NOMO-1 (cell line): ENCODE data around the gene SUOX.
A peak's percentile ranks its signal among the peaks of the same experiment; 100 is the strongest.
"Not testable (repeated sequence)": the region's sequence is repeated elsewhere in the genome, so short reads cannot be mapped to it uniquely, and the experiment has no call there.

ENCODE experiments used
- DNase-seq, 2 experiments: peaks; one replicate each; lab custom pipeline; 2025; ENCODE audit not compliant: unreplicated experiment in 2 of 2; lab: John Stamatoyannopoulos, UW

The SUOX gene

DNA sequence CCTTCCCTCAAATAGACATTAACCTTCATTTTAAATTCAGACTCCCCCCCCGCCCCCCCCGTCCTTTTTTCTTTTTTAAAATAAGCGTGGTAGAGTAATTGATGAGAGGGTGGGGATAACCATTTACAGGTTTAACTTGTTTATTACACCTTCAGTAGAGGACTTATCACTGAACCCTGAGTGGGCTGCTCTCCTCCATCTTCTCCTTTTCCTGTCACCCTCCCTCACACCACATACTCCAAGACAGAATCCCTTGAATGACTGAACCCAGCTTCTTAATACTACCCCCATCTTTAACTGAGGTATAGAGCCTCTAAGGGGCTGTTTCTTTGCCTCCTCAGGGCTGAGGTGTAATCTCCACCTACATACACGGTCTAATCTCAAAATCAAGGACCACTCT is 20.1 kb downstream of the SUOX start:
- DNase-seq, result no peak

- no peak for DNase-seq
Observed at GRCh38 chr12:56018356-56018755, 21.3 kb downstream of the SUOX start.

DNA sequence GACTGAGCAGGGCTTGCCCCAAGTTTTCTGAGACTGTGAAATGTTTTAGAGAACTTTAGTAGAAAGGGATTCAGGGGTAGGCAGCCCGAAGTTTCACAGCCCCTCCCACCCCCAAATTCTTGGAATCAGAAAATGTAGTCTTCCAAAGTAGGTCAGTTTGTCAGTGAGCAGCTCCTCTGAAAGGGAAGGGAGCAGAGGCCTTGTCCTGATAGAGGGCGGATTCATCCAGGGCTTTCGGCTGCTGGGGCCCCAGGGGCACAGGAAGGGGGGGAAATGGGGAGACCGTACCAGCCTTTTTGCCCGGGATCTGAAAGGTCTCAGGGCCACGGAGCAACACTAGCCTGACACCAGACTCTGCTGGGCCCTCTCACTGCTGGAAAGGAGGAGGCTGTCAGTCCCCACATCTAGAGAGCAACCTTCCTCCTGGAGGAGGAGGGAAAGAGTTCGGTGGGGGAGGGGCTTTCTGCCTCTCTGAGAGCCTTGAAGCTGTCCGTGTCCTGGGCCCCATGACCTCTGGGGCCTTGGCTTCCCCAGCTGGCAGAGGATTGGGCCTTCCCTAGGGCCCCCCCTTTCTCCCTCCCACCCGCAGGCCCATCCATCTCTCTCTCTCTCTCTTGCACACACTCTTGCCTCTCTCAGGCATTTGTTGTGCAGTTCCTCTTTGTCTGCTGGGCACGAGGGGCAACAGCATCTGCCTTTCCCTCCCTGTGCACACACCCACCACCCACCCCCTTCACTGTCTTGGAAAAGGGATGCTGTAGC is 23.5 kb downstream of the SUOX start, which contains the start of gene IKZF4:
Gene IKZF4, plus strand, starts transcription at position 621 of the 762 bp plus-strand sequence. CDS start 451 bp downstream, outside the sequence.
- peak; percentile 12 to 19 for DNase-seq

GRCh38 chr12:56021889-56022497 is 24.9 kb downstream of the SUOX start:
- DNase-seq, result no peak

DNA sequence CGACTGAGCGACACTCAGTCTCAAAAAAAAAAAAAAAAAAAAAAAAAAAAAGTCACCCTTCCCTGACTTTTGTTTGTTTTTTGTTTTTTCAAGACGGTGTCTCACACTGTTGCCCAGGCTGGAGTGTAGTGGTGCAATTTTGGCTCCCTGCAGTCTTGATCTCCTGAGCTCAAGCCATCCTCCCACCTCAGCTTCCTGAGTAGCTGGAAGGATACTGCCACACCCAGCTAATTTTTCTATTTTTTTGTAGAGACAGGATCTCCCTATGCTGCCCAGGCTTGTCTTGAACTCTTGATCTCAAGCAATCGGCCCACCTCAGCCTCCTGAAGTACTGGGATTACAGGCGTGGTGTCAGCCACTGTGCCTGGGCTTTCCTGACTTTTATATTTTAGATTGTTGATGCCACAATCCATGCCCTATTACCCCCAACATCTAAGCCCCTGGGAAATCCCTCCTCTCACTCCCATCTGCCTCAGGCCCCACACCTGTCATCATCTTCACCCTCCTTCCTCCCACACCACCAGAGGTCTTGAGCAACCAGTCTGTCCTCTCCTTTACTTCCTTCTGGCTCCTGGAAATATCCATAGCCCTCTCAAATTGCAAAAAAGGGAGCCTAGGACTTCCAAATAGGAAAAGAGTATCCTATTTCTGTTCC is 31.6 kb downstream of the SUOX start:
- no peak for DNase-seq

DNA sequence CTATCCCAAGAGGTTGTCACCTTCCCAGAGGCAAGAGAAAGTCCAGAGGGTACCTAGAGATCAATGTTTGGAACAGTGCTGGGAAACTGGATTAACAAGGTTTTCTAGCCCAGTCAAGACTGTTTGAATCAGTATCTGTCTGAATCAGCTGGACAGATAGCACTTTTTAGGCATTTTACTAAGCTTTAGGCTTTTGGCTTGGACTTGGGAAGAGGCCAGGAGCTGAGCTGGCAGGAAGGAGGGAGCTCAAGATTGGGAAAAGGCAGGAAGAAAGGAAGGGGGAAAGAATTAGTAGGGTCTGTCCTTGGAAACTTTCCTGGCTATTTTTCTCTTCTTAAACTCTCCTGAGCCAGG is 32.1 kb downstream of the SUOX start:
- DNase-seq, result no peak

- DNase-seq, result peak; percentile 20 to 26
Observed at GRCh38 chr12:56029666-56030293, 32.7 kb downstream of the SUOX start.

DNA sequence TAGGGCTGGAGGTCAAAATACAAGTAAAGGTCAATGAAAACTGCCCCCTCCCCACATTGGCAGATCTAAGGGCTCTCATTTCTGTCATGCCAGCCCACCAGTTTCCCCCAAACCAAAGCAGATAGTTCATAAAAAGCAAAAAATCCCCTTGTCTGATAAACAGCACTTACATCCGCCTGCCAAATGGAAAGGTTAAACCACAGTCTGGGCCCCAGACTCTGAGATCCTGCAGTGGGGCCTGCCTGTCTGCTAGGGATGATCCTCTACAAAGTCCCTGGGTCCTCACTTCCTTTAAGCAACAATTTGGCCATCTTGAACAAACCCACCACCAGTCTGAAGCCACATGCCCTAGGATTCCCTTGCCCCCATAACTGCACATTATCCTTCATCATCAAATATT is 34.9 kb downstream of the SUOX start:
- no peak for DNase-seq

- no peak for DNase-seq
Observed at GRCh38 chr12:56034586-56035332, 37.7 kb downstream of the SUOX start.

GRCh38 chr12:56037161-56037560 is 40.1 kb downstream of the SUOX start:
- no peak for DNase-seq

DNA sequence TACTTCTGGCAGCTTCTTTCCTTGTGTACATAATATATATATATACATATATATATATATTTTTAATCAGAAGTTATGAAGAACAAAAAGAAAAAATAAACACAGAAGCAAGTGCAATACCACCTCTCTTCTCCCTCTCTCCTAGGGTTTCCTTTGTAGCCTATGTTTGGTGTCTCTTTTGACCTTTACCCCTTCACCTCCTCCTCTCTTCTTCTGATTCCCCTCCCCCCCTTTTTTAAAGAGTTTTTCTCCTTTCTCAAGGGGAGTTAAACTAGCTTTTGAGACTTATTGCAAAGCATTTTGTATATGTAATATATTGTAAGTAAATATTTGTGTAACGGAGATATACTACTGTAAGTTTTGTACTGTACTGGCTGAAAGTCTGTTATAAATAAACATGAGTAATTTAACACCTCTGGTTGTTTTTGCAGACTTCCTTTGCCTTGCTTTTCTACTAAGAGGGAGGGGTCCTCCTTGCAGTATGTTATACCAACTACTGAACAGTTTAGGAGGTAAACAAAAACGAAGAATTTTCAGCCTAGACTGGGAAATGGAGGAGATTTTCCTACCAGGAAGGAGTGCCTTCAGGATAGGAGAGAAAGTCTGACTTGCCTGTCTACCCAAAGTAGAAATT is 41.1 kb downstream of the SUOX start:
- no peak for DNase-seq

- no peak for DNase-seq
Observed at GRCh38 chr12:56040151-56040550, 43.1 kb downstream of the SUOX start.

DNA sequence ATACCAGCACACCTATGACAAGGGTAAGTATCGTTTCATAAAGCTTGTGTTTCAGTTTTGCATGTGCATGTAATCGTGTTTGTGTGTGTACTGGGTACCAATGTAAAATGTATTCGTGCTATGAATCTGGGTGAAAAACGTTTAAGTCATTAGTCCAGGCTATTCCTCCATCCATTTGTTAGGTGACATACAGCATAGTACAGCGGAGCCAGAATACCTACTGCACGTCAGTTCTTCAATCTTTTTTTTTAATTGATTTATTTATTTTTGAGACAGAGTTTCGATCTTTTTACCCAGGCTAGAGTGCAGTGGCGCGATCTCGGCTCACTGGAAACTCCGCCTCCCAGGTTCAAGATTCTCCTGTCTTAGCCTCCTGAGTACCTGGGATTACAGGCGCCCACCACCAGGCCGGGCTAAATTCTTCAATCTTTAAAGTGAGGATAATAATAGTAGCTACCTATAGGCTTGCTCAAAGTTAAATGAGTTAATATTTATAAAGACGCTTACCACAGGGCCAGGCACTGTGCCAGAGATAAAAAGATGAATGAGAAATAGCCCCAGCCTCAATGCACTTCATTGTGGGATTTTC is 44.0 kb downstream of the SUOX start:
- DNase-seq, result no peak

GRCh38 chr12:56041552-56042429 is 44.7 kb downstream of the SUOX start, which contains the start of gene RPS26:
Gene RPS26, plus strand, starts transcription at chr12:56041918. Its CDS starts 249 bp downstream, at chr12:56042167.
- peak; percentile 98 to 99 for DNase-seq

DNA sequence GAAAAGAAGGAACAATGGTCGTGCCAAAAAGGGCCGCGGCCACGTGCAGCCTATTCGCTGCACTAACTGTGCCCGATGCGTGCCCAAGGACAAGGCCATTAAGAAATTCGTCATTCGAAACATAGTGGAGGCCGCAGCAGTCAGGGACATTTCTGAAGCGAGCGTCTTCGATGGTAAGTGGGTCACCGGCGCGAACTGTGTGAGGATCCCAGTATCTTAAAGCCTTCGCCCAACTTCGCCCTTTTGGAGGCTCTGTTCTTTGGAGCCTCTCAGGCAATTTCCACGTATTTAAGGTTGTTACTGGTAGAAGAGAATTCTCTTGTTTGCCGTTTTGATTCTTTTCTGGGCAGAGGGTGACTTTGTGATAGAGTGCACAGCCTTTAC is 45.3 kb downstream of the SUOX start:
- not testable (repeated sequence) for DNase-seq

DNA sequence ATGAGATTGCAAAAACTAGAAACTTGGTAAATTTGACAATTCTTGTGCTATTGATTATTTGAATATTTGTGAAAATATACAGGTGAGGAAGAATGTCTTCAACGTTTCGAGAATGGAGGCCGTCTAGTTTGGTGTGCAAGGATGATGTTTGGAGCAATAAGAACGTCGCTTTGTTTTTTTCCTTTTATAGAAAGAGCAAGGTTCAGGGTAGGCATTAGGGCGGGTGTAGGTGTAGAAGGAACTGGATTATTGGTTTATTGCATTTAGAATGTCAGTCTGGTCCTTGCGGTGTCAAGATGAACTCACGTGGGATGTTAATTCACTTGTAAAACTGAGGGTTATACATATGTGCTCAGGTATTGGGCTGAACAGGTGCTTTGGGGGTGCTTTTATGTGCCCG is 45.8 kb downstream of the SUOX start:
- DNase-seq, result no peak

DNA sequence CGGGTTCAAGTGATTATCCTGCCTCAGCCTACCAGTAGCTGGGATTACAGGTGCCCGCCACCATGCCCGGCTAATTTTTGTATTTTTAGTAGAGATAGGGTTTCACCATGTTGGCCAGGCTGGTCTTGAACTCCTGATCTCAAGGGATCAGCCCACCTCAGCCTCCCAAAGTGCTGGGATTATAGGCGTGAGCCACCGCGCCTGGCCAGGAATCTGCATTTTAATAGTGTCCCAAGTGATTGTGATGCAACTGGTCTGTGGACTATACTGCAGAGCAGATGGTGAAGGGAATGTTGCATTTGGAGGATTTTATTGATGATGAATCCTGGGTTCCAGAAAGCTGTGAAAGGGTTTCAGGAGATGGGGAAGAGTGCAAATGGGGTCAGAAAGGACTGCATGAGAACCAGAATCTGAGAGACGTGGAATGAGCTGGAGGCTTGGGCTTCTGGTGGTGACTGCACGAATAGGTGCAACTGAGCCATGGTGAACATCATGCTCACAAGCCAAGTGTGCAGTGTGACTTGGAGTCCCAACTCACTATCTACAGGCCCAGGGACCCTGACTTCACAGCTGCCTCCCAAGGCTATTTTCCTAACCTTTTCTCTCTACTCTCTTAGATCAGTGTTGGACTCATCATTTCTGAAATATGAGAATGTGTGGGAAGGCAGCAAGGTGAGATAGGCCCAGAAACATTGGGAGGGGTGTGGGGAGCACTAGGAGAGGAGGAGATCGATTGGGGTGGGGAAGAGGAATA is 49.1 kb downstream of the SUOX start:
- no peak for DNase-seq

DNA sequence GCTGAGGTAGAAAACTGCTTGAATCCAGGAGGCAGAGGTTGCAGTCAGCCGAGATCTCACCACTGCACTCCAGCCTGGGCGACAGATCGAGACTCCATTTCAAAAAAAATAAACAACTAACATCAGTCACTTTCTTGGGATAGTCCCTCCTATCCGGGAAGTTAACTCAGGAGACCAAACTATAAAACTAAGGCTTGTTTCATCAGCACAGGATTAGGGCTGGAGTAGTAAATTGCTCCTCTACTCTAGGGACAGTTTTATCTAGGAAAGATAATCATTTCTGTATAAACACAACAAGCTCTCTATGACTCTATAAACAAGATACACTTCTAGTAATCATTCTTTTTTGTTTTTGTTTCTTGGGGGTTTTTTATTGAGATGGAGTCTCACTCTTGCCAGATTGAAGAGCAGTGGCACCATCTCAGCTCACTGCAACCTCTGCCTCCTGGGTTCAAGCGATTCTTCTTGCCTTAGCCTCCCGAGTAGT is 56.4 kb downstream of the SUOX start:
- DNase-seq, result no peak
